ENCODE measurements around the gene NXT2. TPM values are rescaled to one million over a fixed set of nuclear protein-coding genes. Genes with fewer than 3 reads are reported as not detected.
A peak's percentile ranks its signal among the peaks of the same experiment; 100 is the strongest.

Gene NXT2
- total and polyA plus RNA-seq, 10 donors = 7.9 to 15.6 (median 9.0) TPM

DNA sequence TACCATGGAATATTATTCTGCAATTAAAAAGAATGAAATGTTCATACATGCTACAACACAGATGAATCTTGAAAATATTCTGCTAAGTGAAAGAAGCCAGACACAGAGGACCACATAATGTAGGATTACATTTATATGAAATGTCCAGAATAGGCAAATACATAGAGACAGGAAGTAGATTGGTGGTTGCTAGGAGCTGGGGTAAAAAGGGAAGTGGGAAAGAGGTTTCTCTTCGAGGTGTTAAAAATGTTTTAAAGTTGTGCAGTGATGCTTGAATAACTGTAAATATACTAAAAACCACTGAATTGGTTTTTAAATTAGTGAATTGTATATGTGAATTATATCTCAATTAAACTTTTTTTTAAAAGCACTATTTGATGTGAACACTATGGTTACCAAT is 3.6 kb upstream of the NXT2 start:
- TF ChIP-seq POLR2AphosphoS5 (IDR thresholded peaks at IDR 0.05) = no peak
- TF ChIP-seq, protein P1, sequence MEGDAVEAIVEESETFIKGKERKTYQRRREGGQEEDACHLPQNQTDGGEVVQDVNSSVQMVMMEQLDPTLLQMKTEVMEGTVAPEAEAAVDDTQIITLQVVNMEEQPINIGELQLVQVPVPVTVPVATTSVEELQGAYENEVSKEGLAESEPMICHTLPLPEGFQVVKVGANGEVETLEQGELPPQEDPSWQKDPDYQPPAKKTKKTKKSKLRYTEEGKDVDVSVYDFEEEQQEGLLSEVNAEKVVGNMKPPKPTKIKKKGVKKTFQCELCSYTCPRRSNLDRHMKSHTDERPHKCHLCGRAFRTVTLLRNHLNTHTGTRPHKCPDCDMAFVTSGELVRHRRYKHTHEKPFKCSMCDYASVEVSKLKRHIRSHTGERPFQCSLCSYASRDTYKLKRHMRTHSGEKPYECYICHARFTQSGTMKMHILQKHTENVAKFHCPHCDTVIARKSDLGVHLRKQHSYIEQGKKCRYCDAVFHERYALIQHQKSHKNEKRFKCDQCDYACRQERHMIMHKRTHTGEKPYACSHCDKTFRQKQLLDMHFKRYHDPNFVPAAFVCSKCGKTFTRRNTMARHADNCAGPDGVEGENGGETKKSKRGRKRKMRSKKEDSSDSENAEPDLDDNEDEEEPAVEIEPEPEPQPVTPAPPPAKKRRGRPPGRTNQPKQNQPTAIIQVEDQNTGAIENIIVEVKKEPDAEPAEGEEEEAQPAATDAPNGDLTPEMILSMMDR (IDR thresholded peaks at IDR 0.05 in 8 of 11, conservative IDR thresholded peaks at IDR 0.05 in 3 of 11) = no peak
- TF ChIP-seq POLR2A (IDR thresholded peaks at IDR 0.05) = no peak

GRCh38 chrX:109533631-109534030 is 3.0 kb upstream of the NXT2 start:
- Histone ChIP-seq H3K4me1 (peaks cover 0 to 25% (median 2%) of the 10 kb centered on the region in 6 donors), H3K27ac (peak overlapping the region in 1 of 8 donors; percentile 9), H3K4me3 (no peak overlapping the region), H3K36me3 (no peaks in the 10 kb centered on the region), H3K9me3 (peaks cover 0 to 5% (median 0%) of the 10 kb centered on the region in 8 donors), H3K27me3 (replicated peaks in 1 of 7) (peaks cover 0 to 5% (median 0%) of the 10 kb centered on the region in 7 donors)
- no peak for TF ChIP-seq POLR2A (IDR thresholded peaks at IDR 0.05)
- no peak for TF ChIP-seq POLR2AphosphoS5 (IDR thresholded peaks at IDR 0.05)
- TF ChIP-seq, protein P1 (IDR thresholded peaks at IDR 0.05 in 8 of 11, conservative IDR thresholded peaks at IDR 0.05 in 3 of 11) = no peak
- no peak for DNase-seq
- intact Hi-C loops (cut with DNase I; ENCODE audit: low total_unique reads) = no loop called here
- 53 to 70% (median 62%) methylated on average over 2 of the region's 2 CpGs for WGBS, 5 donors

More for the DNA sequence above, 3.6 kb upstream of the NXT2 start:
- Histone ChIP-seq H3K27me3 (replicated peaks in 1 of 7) (peaks cover 0 to 5% (median 0%) of the 10 kb centered on the region in 7 donors), H3K9me3 (peaks cover 0 to 5% (median 0%) of the 10 kb centered on the region in 8 donors), H3K4me1 (peaks cover 0 to 21% (median 2%) of the 10 kb centered on the region in 6 donors), H3K27ac (peak overlapping the region in 1 of 8 donors; percentile 9), H3K36me3 (no peaks in the 10 kb centered on the region), H3K4me3 (peak overlapping the region in 1 of 8 donors; percentile 9)
- 12 to 27% (median 18%) methylated on average over 1 of the region's 1 CpG for whole genome bisulfite sequencing, 5 donors
- intact Hi-C loops (cut with DNase I; ENCODE audit: low total_unique reads) = no loop called here
- no peak for DNase-seq

DNA sequence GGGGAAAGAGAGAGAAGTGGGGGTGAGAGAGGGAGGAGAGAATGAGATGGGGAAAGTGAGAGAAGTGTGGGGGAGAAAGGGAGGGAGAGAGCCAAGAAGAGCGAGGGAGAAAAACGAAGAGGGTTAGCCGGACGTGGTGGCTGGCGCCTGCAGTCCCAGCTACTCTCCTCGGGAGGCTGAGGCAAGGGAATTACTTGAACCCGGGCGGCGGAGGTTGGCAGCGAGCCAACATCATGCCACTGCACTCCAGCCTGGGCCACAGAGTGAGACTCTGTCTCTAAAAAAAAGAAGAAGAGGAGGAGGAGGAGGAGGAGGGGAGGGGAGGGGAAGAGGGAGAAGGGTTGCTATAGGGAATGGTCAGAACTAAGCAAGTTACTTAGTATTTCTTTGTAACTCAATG is 1.7 kb upstream of the NXT2 start:
- H3K4me3 ChIP-seq = no peak overlapping the region
- peaks cover 0 to 5% (median 0%) of the 10 kb centered on the region in 8 donors for H3K9me3 ChIP-seq
- DNase-seq = no peak
- intact Hi-C loops (cut with DNase I; ENCODE audit: low total_unique reads) = no loop called here
- H3K4me1 ChIP-seq = peaks cover 0 to 25% (median 2%) of the 10 kb centered on the region in 6 donors
- H3K27ac ChIP-seq = no peak overlapping the region
- peaks cover 0 to 5% (median 0%) of the 10 kb centered on the region in 7 donors for H3K27me3 ChIP-seq (replicated peaks in 1 of 7)
- TF ChIP-seq, protein P1 (IDR thresholded peaks at IDR 0.05 in 8 of 11, conservative IDR thresholded peaks at IDR 0.05 in 3 of 11) = no peak
- TF ChIP-seq POLR2A (IDR thresholded peaks at IDR 0.05) (no peak), POLR2AphosphoS5 (IDR thresholded peaks at IDR 0.05) (no peak)
- WGBS, 5 donors = 77 to 97% (median 90%) methylated on average over 5 to 10 of the region's 10 CpGs
- H3K36me3 ChIP-seq = no peaks in the 10 kb centered on the region

DNA sequence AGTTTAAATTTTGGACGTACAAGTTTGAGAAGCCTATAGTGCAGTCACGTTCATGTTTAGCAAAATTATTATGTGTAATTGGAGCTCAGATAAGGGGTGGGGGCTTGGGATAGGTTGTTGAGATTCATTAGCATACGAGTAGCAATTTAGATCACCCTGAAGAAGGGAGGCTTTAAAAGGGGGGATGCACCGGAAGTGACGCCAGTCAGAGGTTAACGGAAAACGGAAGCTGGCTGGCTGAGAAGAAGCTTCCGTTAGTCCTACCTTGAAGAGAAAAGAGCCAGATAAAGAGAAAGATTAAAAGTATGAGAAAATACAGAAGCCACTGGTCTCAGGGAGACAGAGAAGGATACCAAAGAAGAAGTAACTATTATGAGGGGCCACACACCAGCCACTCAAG is 1.1 kb upstream of the NXT2 start:
- H3K36me3 ChIP-seq = no peaks in the 10 kb centered on the region
- no peak for DNase-seq
- TF ChIP-seq, protein P1 (IDR thresholded peaks at IDR 0.05 in 8 of 11, conservative IDR thresholded peaks at IDR 0.05 in 3 of 11) = no peak
- no peak for TF ChIP-seq POLR2AphosphoS5 (IDR thresholded peaks at IDR 0.05)
- no peak for TF ChIP-seq POLR2A (IDR thresholded peaks at IDR 0.05)
- H3K4me3 ChIP-seq = no peak overlapping the region
- H3K4me1 ChIP-seq = peaks cover 0 to 25% (median 2%) of the 10 kb centered on the region in 6 donors
- no peak overlapping the region for H3K27ac ChIP-seq
- intact Hi-C loops (cut with DNase I; ENCODE audit: low total_unique reads) = no loop called here
- WGBS, 5 donors = 87 to 92% (median 91%) methylated on average over 8 of the region's 8 CpGs
- peaks cover 0 to 5% (median 0%) of the 10 kb centered on the region in 7 donors for H3K27me3 ChIP-seq (replicated peaks in 1 of 7)
- peaks cover 0 to 5% (median 0%) of the 10 kb centered on the region in 8 donors for H3K9me3 ChIP-seq
